KBM-7 (cell line): Measurements from ENCODE around the gene ADGRG2.

ENCODE experiments used
- DNase-seq: peaks from one replicate; pipeline ENCODE4 v3.0.0-alpha.2; 2015
- in situ Hi-C: fragments of 300-500 bp; cut with MboI; formaldehyde crosslinking; loops from 2 replicates; pipeline ENCODE4 v1.14.3; 2020; ENCODE audit warnings: low sequenced_read_pairs, low pct_unique_long_range_greater_than_20kb, mixed read lengths

The ADGRG2 gene

GRCh38 chrX:18966624-18967023 lies 155.6 kb downstream of the ADGRG2 start:
- no peak for DNase-seq
- in situ Hi-C loops = no loop called here

DNA sequence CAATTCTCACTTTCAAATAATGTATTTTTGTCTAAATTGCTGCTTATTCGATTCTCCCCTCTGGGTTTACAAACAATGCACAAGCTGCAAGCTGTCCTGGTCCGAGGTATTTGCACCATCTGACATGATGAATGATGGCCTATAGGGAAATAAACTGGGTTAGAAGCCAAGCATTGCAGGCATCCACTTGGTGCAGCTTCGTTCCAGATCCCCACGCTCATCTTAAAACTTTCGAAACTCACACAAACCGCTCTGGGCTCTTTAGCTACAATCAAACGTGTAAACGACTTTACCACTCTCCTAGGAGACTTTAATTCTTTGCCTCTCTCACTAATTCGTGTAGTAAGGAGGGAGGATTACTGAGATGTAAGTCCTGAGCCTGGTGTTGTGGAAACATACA lies 157.4 kb downstream of the ADGRG2 start:
- in situ Hi-C loops = no loop called here
- DNase-seq = no peak

DNA sequence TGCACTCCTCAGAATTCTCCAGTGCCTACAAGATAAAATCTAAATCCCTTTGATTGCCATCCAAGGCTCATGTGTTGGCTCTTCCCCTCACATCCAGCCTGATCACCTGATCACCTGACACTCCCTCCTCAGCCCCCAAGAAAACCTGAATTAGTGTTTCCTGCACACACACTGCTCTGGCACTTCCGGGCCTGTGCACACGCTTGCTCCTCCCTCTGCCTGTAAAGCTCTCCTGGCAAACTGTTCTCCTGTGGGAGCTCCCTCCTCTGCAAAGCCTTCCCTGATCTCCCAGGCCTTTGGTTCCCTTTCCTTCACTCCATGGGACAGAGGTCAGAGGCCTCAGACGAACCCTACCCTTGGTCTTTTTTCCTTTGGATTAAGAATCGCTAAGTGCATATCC lies 158.2 kb downstream of the ADGRG2 start:
- in situ Hi-C loops = no loop called here
- peak; percentile 40 for DNase-seq

GRCh38 chrX:18962329-18962728 lies 159.9 kb downstream of the ADGRG2 start:
- DNase-seq = no peak
- in situ Hi-C loops = no loop called here

DNA sequence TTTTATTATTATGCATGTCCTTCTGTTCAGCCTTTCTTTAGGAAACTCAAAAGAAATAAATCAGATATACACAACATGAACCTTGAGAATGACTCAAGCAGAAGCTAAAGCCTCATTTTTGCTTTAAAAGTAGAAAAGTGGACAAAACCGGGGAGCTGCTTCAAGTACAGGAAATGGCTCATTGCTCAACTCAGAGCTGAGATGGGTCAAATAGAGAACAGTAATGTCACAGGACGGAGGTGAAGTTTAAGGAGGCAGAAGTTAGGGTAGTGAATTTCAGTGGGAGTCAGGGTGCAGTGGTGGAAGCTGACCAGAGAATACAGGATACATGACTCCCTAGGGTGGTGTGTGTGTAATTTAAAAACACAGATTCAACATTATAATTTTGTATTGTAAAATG lies 160.6 kb downstream of the ADGRG2 start:
- in situ Hi-C loops = no loop called here
- DNase-seq = peak; percentile 34

DNA sequence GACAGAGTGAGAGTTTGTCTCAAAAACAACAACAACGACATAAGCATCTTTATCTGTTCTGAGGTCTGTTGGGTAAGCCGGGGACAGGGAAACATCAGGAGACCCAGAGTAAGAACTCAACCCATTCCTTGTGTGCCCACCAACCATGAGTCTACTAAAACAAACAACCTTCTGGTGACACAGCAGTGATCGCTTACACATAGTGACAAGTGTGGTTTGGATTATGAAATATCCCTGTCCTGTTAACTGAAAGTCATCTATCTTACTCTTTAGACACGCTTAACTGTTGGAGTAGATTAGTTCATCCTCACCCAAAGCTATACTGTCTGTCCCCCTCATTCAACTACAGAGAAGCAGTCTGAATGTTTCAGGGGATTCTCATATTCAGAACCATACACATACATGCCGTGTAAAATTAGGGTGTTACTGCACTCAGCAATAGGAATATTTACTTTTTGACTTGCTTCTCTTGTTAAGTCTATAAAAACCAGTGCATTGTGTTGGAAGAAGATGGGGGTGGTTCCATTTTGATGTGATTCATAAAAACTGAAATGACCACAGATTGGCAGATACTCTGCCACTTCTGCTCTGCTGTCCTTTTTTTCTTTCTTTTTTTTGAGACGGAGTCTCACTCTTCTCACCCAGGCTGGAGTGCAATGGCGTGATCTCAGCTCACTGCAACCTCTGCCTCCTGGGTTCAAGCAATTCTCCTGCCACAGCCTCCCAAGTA lies 165.8 kb downstream of the ADGRG2 start:
- in situ Hi-C loops = no loop called here
- DNase-seq = peak; percentile 14

GRCh38 chrX:18955676-18956075 lies 166.6 kb downstream of the ADGRG2 start:
- DNase-seq = no peak
- in situ Hi-C loops = no loop called here

DNA sequence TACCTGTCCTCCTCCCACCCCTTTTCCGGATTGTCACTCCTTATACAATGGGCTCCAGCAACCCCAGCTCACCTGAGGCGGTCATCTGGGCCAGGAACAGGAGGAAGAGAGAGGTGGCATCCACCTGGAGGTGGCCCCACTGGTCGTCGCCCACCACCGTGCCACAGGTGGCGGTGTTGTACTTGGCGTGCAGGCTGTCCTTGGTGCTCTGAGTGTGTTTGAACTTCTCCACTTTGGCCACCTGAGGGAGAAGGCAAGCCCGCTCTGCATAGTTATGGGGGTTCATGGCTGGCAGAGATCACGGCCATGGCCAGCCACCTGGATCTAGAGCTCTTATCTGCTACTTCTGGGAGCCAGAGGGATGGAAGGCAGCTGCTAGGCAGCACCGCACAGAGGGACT lies 171.2 kb downstream of the ADGRG2 start:
- in situ Hi-C loops = no loop called here

DNA sequence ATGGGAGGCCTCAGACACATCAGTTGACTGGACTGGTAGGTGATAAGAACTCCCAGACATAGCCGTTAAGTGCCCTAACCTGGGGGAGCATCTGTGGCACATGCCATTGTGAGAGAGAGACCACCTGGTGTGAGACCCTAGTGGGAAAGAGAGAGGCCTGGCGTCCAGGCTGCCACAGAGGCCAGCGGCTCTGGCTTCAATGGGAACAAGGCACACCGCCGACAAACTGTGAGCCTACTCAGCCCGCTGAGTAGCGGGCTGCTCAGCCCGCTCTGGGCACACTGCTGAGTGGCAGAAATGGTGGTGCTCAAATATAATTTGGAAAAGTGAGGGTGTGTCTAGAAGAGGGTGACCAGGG lies 172.3 kb downstream of the ADGRG2 start:
- DNase-seq = no peak
- in situ Hi-C loops = loop anchor here (25.0 kb wide), 1 partner anchor 387 kb away; the partner anchor contains the start of gene PDHA1

More for the DNA sequence above, 171.2 kb downstream of the ADGRG2 start:
- DNase-seq = no peak

DNA sequence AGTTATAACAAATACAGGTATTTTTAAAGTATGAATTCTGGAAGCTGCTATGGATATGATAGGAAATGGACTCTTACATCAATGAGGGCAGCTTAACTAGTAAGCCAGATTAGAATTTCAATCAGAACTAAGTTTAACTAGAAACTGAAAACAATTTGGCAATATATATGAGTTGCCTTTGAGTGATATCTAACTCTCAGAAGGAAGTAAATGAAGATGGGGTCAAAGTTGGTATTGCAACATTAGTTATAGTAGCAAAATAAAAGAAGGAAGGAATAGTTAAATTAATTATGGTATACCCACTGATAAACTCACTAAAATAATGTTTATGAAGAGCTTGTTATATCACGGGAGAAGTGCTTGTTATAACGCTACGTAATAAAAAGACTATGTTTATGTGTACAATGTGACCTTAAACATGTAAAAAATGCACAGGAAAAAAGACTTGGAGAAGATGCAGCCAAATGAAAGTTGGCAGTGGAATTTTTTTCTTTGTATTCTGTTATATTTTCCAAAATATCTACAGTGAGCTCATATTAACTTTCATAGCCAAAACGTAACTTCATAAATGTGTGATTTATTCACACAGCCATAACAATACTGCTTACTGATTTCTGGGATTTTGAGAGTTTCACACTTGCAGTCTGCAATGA lies 172.9 kb downstream of the ADGRG2 start:
- no peak for DNase-seq
- in situ Hi-C loops = loop anchor here (25.0 kb wide), 1 partner anchor 388 kb away; the partner anchor contains the start of gene PDHA1

DNA sequence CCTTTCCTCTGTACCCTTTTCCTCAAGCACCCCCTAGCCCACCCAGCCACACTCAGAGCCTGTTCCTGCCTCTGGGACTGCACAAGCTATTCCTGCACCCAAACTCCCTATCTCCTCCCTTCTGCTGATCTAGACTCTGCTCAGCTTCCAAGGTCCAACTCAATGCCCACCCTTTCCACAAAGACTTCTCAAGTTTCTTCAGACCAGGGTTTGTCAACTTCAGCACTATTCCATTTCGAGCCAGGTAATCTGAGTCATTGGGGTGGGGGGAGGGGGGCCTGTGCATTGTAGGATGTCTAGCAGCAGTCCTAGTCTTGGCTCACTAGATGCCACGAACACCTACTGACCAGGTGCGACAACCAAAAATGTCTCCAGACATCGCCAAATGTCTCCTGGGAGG lies 175.7 kb downstream of the ADGRG2 start:
- in situ Hi-C loops = loop anchor here (25.0 kb wide), 1 partner anchor 391 kb away; the partner anchor contains the start of gene PDHA1
- DNase-seq = no peak

DNA sequence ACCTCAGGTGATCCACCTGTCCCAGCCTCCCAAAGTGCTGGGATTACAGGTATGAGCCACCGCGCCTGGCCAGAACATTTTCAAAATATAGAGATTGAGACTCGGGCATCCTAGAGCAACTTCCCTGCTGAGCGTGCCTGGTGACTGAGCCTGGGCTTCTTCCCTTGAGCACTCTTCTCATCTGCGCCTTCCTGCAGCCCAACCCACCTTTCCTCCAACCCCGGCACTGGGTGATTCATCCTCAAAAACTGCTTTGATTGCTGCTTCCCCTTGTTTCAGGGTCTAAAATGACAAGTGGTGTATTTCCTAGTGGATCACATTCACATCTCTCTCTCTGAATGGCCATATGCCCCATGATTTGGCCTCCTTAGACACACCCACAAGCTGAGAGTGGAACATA lies 176.1 kb downstream of the ADGRG2 start:
- in situ Hi-C loops = loop anchor here (25.0 kb wide), 1 partner anchor 391 kb away; the partner anchor contains the start of gene PDHA1
- no peak for DNase-seq

DNA sequence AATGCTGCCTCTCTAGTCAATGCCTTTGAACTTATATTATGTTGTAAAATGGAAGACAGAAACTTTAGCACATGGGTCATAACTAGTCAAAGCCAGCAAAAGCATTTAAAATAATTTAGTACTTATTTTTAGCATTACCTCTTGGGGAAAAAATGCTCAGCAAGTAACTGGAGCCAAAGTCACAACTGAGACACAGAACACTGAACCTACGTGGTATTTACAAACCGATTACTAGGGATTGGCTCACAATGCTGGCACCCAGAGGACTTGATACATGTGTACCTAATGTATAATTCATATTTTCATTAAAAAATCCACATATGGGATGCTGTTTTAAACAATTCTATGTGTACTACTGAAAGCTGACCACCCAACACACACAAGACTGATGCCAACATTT lies 176.8 kb downstream of the ADGRG2 start:
- in situ Hi-C loops = loop anchor here (25.0 kb wide), 1 partner anchor 392 kb away; the partner anchor contains the start of gene PDHA1
- no peak for DNase-seq

- in situ Hi-C loops = loop anchor here (25.0 kb wide), 1 partner anchor 393 kb away; the partner anchor contains the start of gene PDHA1
- no peak for DNase-seq
Observed at GRCh38 chrX:18944482-18944881, 177.8 kb downstream of the ADGRG2 start.

GRCh38 chrX:18941896-18942295 lies 180.4 kb downstream of the ADGRG2 start:
- no peak for DNase-seq
- in situ Hi-C loops = loop anchor here (25.0 kb wide), 1 partner anchor 395 kb away; the partner anchor contains the start of gene PDHA1
